Measurements from ENCODE around the gene NPHP1.
"Not testable (repeated sequence)": the region's sequence is repeated elsewhere in the genome, so short reads cannot be mapped to it uniquely, and the experiment has no call there.

NPHP1 gene

GRCh38 chr2:110197452-110197851 is 7.4 kb downstream of the NPHP1 start:
- no peak for DNase-seq

GRCh38 chr2:110190169-110190568 is 14.6 kb downstream of the NPHP1 start:
- not testable (repeated sequence) for DNase-seq

- DNase-seq: no peak
These were observed 22.4 kb downstream of the NPHP1 start for GRCh38 chr2:110182449-110182848.

- DNase-seq: no peak
These were observed 24.8 kb downstream of the NPHP1 start for GRCh38 chr2:110180036-110180435.

- DNase-seq: no peak
These were observed 31.3 kb downstream of the NPHP1 start for GRCh38 chr2:110173523-110173922.

- DNase-seq: no peak
These were observed 32.3 kb downstream of the NPHP1 start for GRCh38 chr2:110172506-110172905.

- no peak for DNase-seq
These were observed 34.7 kb downstream of the NPHP1 start for GRCh38 chr2:110170102-110170501.

GRCh38 chr2:110167326-110168000 is 37.4 kb downstream of the NPHP1 start:
- DNase-seq: no peak

- no peak for DNase-seq
These were observed 38.5 kb downstream of the NPHP1 start for GRCh38 chr2:110166266-110166665.

GRCh38 chr2:110157153-110157793 is 47.5 kb downstream of the NPHP1 start:
- peak; percentile 21 for DNase-seq

- not testable (repeated sequence) for DNase-seq
These were observed 50.0 kb downstream of the NPHP1 start for GRCh38 chr2:110154828-110155227.

GRCh38 chr2:110154188-110154587 is 50.6 kb downstream of the NPHP1 start:
- not testable (repeated sequence) for DNase-seq

GRCh38 chr2:110153416-110153815 is 51.4 kb downstream of the NPHP1 start:
- no peak for DNase-seq

GRCh38 chr2:110152943-110153342 is 51.9 kb downstream of the NPHP1 start:
- no peak for DNase-seq

GRCh38 chr2:110149330-110150220 is 55.2 kb downstream of the NPHP1 start:
- DNase-seq: no peak

- no peak for DNase-seq
These were observed 57.9 kb downstream of the NPHP1 start for GRCh38 chr2:110146945-110147332.

GRCh38 chr2:110146183-110146944 is 58.4 kb downstream of the NPHP1 start:
- DNase-seq: no peak

- no peak for DNase-seq
These were observed 60.8 kb downstream of the NPHP1 start for GRCh38 chr2:110143982-110144381.

GRCh38 chr2:110140401-110140800 is 64.4 kb downstream of the NPHP1 start:
- no peak for DNase-seq

- no peak for DNase-seq
These were observed 70.8 kb downstream of the NPHP1 start for GRCh38 chr2:110134025-110134424.

- no peak for DNase-seq
These were observed 73.6 kb downstream of the NPHP1 start for GRCh38 chr2:110131166-110131565.

GRCh38 chr2:110130757-110131156 is 74.1 kb downstream of the NPHP1 start:
- no peak for DNase-seq

GRCh38 chr2:110126906-110127305 is 77.9 kb downstream of the NPHP1 start:
- no peak for DNase-seq

All from KG1 (cell line).